ENCODE measurements around the gene MAP2K1.

- TF ChIP-seq, protein P1, sequence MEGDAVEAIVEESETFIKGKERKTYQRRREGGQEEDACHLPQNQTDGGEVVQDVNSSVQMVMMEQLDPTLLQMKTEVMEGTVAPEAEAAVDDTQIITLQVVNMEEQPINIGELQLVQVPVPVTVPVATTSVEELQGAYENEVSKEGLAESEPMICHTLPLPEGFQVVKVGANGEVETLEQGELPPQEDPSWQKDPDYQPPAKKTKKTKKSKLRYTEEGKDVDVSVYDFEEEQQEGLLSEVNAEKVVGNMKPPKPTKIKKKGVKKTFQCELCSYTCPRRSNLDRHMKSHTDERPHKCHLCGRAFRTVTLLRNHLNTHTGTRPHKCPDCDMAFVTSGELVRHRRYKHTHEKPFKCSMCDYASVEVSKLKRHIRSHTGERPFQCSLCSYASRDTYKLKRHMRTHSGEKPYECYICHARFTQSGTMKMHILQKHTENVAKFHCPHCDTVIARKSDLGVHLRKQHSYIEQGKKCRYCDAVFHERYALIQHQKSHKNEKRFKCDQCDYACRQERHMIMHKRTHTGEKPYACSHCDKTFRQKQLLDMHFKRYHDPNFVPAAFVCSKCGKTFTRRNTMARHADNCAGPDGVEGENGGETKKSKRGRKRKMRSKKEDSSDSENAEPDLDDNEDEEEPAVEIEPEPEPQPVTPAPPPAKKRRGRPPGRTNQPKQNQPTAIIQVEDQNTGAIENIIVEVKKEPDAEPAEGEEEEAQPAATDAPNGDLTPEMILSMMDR (IDR thresholded peaks at IDR 0.05; ENCODE audit: low read length): no peak
- TF ChIP-seq EZH2phosphoT487 (IDR thresholded peaks at IDR 0.05; ENCODE audit: low read length): no peak
Measured at GRCh38 chr15:66462627-66463026, 75.9 kb downstream of the MAP2K1 start.
